OCI-LY7 (cell line): ENCODE measurements around the gene TLX2.

Experiments
- CTCF ChIP-seq: fragments of 200-600 bp; sonication (generic); conservative IDR thresholded peaks from 2 replicates; pipeline ENCODE4 v1.5.1; 2014; ENCODE audit warnings: mild to moderate bottlenecking, antibody characterized with exemption, low read length, moderate library complexity, mixed read lengths
- EZH2phosphoT487 ChIP-seq: fragments of 200-600 bp; sonication (generic); IDR thresholded peaks from 2 replicates; pipeline ENCODE4 v1.6.1; 2018; ENCODE audit warnings: low read depth, borderline replicate concordance, mild to moderate bottlenecking, mixed run types, antibody characterized with exemption, low read length, moderate library complexity, mixed read lengths

- no peak for TF ChIP-seq CTCF
- no peak for TF ChIP-seq EZH2phosphoT487
Measured at GRCh38 chr2:74489906-74490305, 24.3 kb upstream of the TLX2 start.
